HepG2 (cell line): ENCODE measurements around the gene RTEL1. TPM values are rescaled to one million over a fixed set of nuclear protein-coding genes. Genes with fewer than 3 reads are reported as not detected.
A peak's percentile ranks its signal among the peaks of the same experiment; 100 is the strongest.

Source experiments
- ELF4 ChIP-seq: sonication (generic); formaldehyde crosslinking; IDR thresholded peaks from 2 replicates; pipeline ENCODE4 v1.5.0; 2020; ENCODE audit warnings: missing genetic modification reagents, mild to moderate bottlenecking, moderate library complexity, borderline replicate concordance
- ETS1 ChIP-seq: sonication (generic); formaldehyde crosslinking; IDR thresholded peaks from 2 replicates; pipeline ENCODE4 v1.4.0; 2020; ENCODE audit warnings: missing genetic modification reagents
- FOXK1 ChIP-seq: sonication (generic); formaldehyde crosslinking; IDR thresholded peaks from 2 replicates; pipeline ENCODE4 v1.4.0; 2020; ENCODE audit warnings: low read depth, missing genetic modification reagents, borderline replicate concordance
- HDAC6 ChIP-seq: fragments of 200-600 bp; sonication (generic); IDR thresholded peaks from 2 replicates; pipeline ENCODE4 v1.7.0; 2017; ENCODE audit warnings: mild to moderate bottlenecking, antibody characterized with exemption, low read length, low read depth
- JUNB ChIP-seq: sonication (generic); formaldehyde crosslinking; IDR thresholded peaks from 2 replicates; pipeline ENCODE4 v1.8.0; 2022; ENCODE audit warnings: missing genetic modification reagents, mild to moderate bottlenecking, borderline replicate concordance
- MAF1 ChIP-seq: sonication (generic); formaldehyde crosslinking; IDR thresholded peaks from 2 replicates; pipeline ENCODE4 v1.5.0; 2020; ENCODE audit warnings: missing genetic modification reagents, borderline replicate concordance
- MTA3 ChIP-seq: sonication (generic); formaldehyde crosslinking; IDR thresholded peaks from 2 replicates; pipeline ENCODE4 v1.4.0; 2020; ENCODE audit warnings: missing genetic modification reagents
- MTF2 ChIP-seq: sonication (generic); formaldehyde crosslinking; IDR thresholded peaks from 2 replicates; pipeline ENCODE4 v1.5.0; 2020; ENCODE audit warnings: missing genetic modification reagents, borderline replicate concordance
- NFYB ChIP-seq: sonication (generic); formaldehyde crosslinking; IDR thresholded peaks from 2 replicates; pipeline ENCODE4 v1.4.0; 2020; ENCODE audit warnings: missing genetic modification reagents
- PHF20 ChIP-seq: sonication (generic); formaldehyde crosslinking; IDR thresholded peaks from 2 replicates; pipeline ENCODE4 v1.5.0; 2020; ENCODE audit warnings: mild to moderate bottlenecking, missing genetic modification reagents
- RNF2 ChIP-seq: fragments of 450-650 bp; conservative IDR thresholded peaks from 2 replicates; pipeline ENCODE4 v1.6.1; 2016; ENCODE audit warnings: low read depth
- UBTF ChIP-seq: sonication (generic); formaldehyde crosslinking; IDR thresholded peaks from 2 replicates; pipeline ENCODE4 v1.4.0; 2020; ENCODE audit warnings: mild to moderate bottlenecking, missing genetic modification reagents
- ZGPAT ChIP-seq: IDR thresholded peaks from 2 replicates; pipeline ENCODE4 v1.6.1; 2016; ENCODE audit warnings: mild to moderate bottlenecking
- ZNF251 ChIP-seq: sonication (generic); formaldehyde crosslinking; IDR thresholded peaks from 2 replicates; pipeline ENCODE4 v1.9.0; 2021; ENCODE audit warnings: mild to moderate bottlenecking, missing genetic modification reagents
- ZNF678 ChIP-seq: sonication (generic); formaldehyde crosslinking; IDR thresholded peaks from 2 replicates; pipeline ENCODE4 v1.4.0; 2020; ENCODE audit warnings: mild to moderate bottlenecking, missing genetic modification reagents
- ZNF790 ChIP-seq: sonication (generic); formaldehyde crosslinking; IDR thresholded peaks from 2 replicates; pipeline ENCODE4 v1.8.0; 2022; ENCODE audit warnings: missing genetic modification reagents, mild to moderate bottlenecking, borderline replicate concordance
- ZNF883 ChIP-seq: sonication (generic); formaldehyde crosslinking; IDR thresholded peaks from 2 replicates; pipeline ENCODE4 v1.5.1; 2020; ENCODE audit warnings: mild to moderate bottlenecking, missing genetic modification reagents; ENCODE audit errors: not compliant biosample characterization
- polyA plus RNA-seq, 8 experiments: library from polyadenylated mRNA; depleted of rRNA in 3 of 8; stranded (reverse) in 7 of 8; unstranded in 1 of 8; fragments of >200 nt; fragmentation: Illumina TruSeq in 4 of 8; extraction: Trizol in 4 of 8; gene quantifications; 2 replicates each; pipeline versions ENCODE4 v1.2.1 to v1.2.3, GENCODE V29; 2011 to 2016; ENCODE audit warnings: low read depth in 4 of 8, missing spikeins in 1 of 8, mixed read lengths in 1 of 8; ENCODE audit not compliant: insufficient read depth in 1 of 8
- total RNA-seq, 5 experiments: library from RNA; depleted of rRNA; stranded (reverse); fragments of >200 nt; fragmentation: Illumina TruSeq; extraction: Trizol; gene quantifications; 2 replicates each; pipeline ENCODE4 v1.2.3, GENCODE V29; 2016; ENCODE audit warnings: low read depth in 1 of 5
- TF ChIP-seq, protein P1 (sequence below), 2 experiments: sonication (generic) in 1 of 2; formaldehyde crosslinking in 1 of 2; IDR thresholded peaks; 2 replicates each; pipeline versions ENCODE4 v1.4.0 to v1.6.1; 2016 to 2020; ENCODE audit warnings: borderline replicate concordance in 1 of 2, low read depth in 1 of 2, mild to moderate bottlenecking in 1 of 2, missing genetic modification reagents in 1 of 2

RTEL1 gene
- total and polyA plus RNA-seq, 2 of the 13 experiments (the other 11 are each of a cell fraction or from before 2014, with no cell fraction given) = 21.8 to 36.4 TPM

DNA sequence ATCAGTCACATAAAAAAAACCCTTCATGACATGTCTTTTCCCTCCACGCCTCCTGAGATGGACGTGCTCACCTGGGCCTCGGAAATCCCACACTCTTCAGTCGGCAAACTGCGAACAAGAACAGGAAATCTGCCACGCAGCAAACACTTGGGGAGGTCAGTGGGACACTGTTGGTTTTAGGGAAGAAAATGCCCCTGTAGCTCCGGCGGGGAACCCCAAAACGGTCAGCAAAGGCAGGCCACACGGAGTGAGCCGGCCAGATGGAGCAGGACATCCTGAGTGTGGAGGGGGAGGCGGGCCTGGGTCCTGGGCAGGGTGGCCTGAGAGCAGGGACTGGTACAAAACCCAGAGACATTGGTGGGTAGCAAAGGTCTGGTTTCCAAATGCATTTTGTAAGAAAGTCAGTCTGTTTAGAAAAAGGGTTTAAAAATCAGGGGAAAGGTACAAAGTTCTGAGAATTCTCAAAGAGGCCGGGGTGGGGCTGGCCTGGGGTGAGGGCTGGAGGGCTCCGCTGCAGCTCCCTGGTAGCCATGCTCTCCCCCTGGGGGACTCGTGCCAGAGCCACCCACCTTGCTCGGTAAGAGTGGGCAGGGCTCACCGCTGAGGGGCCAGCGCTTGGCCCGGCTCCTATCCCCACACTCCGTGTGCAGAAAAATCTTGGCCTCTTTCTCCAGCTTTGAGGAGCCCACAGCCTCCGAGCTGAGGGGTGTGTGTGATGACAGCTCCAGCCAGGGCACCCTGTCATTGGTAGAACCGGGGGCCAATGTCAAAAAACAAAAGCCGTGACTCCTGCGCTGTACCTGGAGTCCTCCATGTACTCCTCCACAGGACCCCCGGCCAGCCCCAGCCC is 86.7 kb downstream of the RTEL1 start (continued):
- TF ChIP-seq, protein P1, sequence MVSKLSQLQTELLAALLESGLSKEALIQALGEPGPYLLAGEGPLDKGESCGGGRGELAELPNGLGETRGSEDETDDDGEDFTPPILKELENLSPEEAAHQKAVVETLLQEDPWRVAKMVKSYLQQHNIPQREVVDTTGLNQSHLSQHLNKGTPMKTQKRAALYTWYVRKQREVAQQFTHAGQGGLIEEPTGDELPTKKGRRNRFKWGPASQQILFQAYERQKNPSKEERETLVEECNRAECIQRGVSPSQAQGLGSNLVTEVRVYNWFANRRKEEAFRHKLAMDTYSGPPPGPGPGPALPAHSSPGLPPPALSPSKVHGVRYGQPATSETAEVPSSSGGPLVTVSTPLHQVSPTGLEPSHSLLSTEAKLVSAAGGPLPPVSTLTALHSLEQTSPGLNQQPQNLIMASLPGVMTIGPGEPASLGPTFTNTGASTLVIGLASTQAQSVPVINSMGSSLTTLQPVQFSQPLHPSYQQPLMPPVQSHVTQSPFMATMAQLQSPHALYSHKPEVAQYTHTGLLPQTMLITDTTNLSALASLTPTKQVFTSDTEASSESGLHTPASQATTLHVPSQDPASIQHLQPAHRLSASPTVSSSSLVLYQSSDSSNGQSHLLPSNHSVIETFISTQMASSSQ (IDR thresholded peaks at IDR 0.05; ENCODE audit: low read depth) = no peak
- TF ChIP-seq, protein P1 (CRISPR knock-in tag; IDR thresholded peaks at IDR 0.05; ENCODE audit: borderline replicate concordance) = peak; percentile 61; the same call in 1 of the 2 replicates
- no peak for TF ChIP-seq MTA3 (CRISPR knock-in tag)
- TF ChIP-seq MAF1 (CRISPR knock-in tag) = no peak
- TF ChIP-seq JUNB (CRISPR knock-in tag) = no peak
- peak; percentile 74; the same call in 1 of the 2 replicates for TF ChIP-seq ZNF678
- TF ChIP-seq ELF4 (CRISPR knock-in tag) = no peak
- TF ChIP-seq ZGPAT = no peak
- peak; percentile 57 for TF ChIP-seq UBTF (CRISPR knock-in tag)
- no peak for TF ChIP-seq ETS1 (CRISPR knock-in tag)
- no peak for TF ChIP-seq ZNF883
- no peak for TF ChIP-seq ZNF790 (CRISPR knock-in tag)
- TF ChIP-seq MTF2 (CRISPR knock-in tag) = no peak
- TF ChIP-seq NFYB (CRISPR knock-in tag) = no peak
- TF ChIP-seq FOXK1 (CRISPR knock-in tag) = no peak
- no peak for TF ChIP-seq HDAC6
- TF ChIP-seq RNF2 = no peak
- no peak for TF ChIP-seq PHF20 (CRISPR knock-in tag)
- TF ChIP-seq ZNF251 (CRISPR knock-in tag) = 0 out of 2 replicates have a peak, but pooled peaks have one; percentile 65
